HL-60 (cell line): ENCODE results near the gene PPIC.

ENCODE experiments used
- GABPA ChIP-seq: IDR thresholded peaks from 2 replicates; pipeline ENCODE4 v1.6.1; 2012; ENCODE audit warnings: low read depth
- POLR2AphosphoS5 ChIP-seq: IDR thresholded peaks from 2 replicates; pipeline ENCODE4 v1.6.1; 2012; ENCODE audit warnings: low read depth
- TF ChIP-seq, protein P1 (sequence below): IDR thresholded peaks from one replicate; pipeline ENCODE4 v1.5.1; 2011; ENCODE audit warnings: low read length, control low read depth, inconsistent platforms; ENCODE audit not compliant: insufficient read depth

DNA sequence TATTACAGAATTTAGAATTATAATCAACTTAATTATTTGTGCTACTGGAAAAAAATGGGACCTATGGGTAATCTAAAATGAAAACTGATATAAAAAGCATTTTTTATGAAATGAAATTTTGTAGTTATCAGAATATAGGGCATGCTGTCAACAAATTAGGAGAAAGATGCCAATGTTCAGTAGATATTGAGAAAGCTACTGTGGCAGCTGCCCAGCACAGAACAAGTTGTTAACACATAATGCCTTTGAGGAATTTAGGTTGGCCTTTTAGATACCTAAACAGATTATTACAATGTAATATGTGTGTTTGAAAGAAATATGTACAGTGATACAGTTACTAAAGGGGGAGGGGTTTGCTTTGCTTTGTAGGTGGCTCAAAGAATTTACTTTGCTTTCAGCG is 54.1 kb downstream of the PPIC start:
- TF ChIP-seq, protein P1, sequence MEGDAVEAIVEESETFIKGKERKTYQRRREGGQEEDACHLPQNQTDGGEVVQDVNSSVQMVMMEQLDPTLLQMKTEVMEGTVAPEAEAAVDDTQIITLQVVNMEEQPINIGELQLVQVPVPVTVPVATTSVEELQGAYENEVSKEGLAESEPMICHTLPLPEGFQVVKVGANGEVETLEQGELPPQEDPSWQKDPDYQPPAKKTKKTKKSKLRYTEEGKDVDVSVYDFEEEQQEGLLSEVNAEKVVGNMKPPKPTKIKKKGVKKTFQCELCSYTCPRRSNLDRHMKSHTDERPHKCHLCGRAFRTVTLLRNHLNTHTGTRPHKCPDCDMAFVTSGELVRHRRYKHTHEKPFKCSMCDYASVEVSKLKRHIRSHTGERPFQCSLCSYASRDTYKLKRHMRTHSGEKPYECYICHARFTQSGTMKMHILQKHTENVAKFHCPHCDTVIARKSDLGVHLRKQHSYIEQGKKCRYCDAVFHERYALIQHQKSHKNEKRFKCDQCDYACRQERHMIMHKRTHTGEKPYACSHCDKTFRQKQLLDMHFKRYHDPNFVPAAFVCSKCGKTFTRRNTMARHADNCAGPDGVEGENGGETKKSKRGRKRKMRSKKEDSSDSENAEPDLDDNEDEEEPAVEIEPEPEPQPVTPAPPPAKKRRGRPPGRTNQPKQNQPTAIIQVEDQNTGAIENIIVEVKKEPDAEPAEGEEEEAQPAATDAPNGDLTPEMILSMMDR = no peak
- TF ChIP-seq POLR2AphosphoS5 (no peak), GABPA (no peak)
